HepG2 (cell line): ENCODE measurements around the gene GLB1L. TPM values are rescaled to one million over a fixed set of nuclear protein-coding genes. Genes with fewer than 3 reads are reported as not detected.
A peak's percentile ranks its signal among the peaks of the same experiment; 100 is the strongest.

ENCODE experiments used
- AGO2 ChIP-seq: fragments of 200-400 bp; formaldehyde crosslinking; optimal IDR thresholded peaks from 2 replicates; pipeline ENCODE3; 2017; ENCODE audit warnings: mild to moderate bottlenecking, low read depth, low read length, moderate library complexity
- EED ChIP-seq: sonication (generic); formaldehyde crosslinking; IDR thresholded peaks from 2 replicates; pipeline ENCODE4 v1.5.0; 2020; ENCODE audit warnings: mild to moderate bottlenecking, missing genetic modification reagents
- EP300 ChIP-seq, 3 experiments: sonication (generic) in 1 of 3; formaldehyde crosslinking in 1 of 3; IDR thresholded peaks; 2 replicates each; pipeline versions ENCODE4 v1.5.1 to v1.6.1; 2011 to 2020; ENCODE audit warnings: low read depth in 2 of 3, low read length in 2 of 3, borderline replicate concordance in 1 of 3, improper control_type of control experiment in 1 of 3, mild to moderate bottlenecking in 1 of 3, missing genetic modification reagents in 1 of 3, moderate library complexity in 1 of 3
- FOSL2 ChIP-seq: sonication (generic); formaldehyde crosslinking; IDR thresholded peaks from 2 replicates; pipeline ENCODE4 v1.4.0; 2020; ENCODE audit warnings: missing genetic modification reagents
- FOXP1 ChIP-seq, 2 experiments: fragments of 450-650 bp in 1 of 2; IDR thresholded peaks; 2 replicates each; pipeline ENCODE4 v1.6.1; 2017 to 2018; ENCODE audit warnings: antibody characterized with exemption in 1 of 2
- MATR3 ChIP-seq: sonication (generic); formaldehyde crosslinking; IDR thresholded peaks from 2 replicates; pipeline ENCODE4 v1.4.0; 2020; ENCODE audit warnings: missing genetic modification reagents
- MXD1 ChIP-seq: sonication (generic); formaldehyde crosslinking; IDR thresholded peaks from 2 replicates; pipeline ENCODE4 v1.4.0; 2020; ENCODE audit warnings: mild to moderate bottlenecking, missing genetic modification reagents
- NFKB2 ChIP-seq: sonication (generic); formaldehyde crosslinking; IDR thresholded peaks from 2 replicates; pipeline ENCODE4 v1.4.0; 2020; ENCODE audit warnings: missing genetic modification reagents, borderline replicate concordance
- PRMT3 ChIP-seq: sonication (generic); formaldehyde crosslinking; IDR thresholded peaks from 2 replicates; pipeline ENCODE4 v1.8.1; 2022; ENCODE audit warnings: low read depth, mild to moderate bottlenecking, moderate library complexity, missing genetic modification reagents, borderline replicate concordance
- SMYD3 ChIP-seq: sonication (generic); formaldehyde crosslinking; IDR thresholded peaks from 2 replicates; pipeline ENCODE4 v1.8.1; 2023; ENCODE audit warnings: mild to moderate bottlenecking, missing genetic modification reagents
- SRF ChIP-seq: IDR thresholded peaks from 2 replicates; pipeline ENCODE4 v1.6.1; 2011; ENCODE audit warnings: mild to moderate bottlenecking, low read depth, low read length, moderate library complexity
- ZIK1 ChIP-seq: sonication (generic); formaldehyde crosslinking; IDR thresholded peaks from 2 replicates; pipeline ENCODE4 v1.5.0; 2020; ENCODE audit warnings: mild to moderate bottlenecking, low read depth, missing genetic modification reagents, borderline replicate concordance
- ZMYM3 ChIP-seq: sonication (generic); formaldehyde crosslinking; IDR thresholded peaks from 2 replicates; pipeline ENCODE4 v1.5.1; 2020; ENCODE audit warnings: mild to moderate bottlenecking, missing genetic modification reagents
- ZNF10 ChIP-seq: sonication (generic); formaldehyde crosslinking; IDR thresholded peaks from 2 replicates; pipeline ENCODE4 v1.4.0; 2020; ENCODE audit warnings: mild to moderate bottlenecking, low read depth, missing genetic modification reagents, borderline replicate concordance
- ZNF263 ChIP-seq: sonication (generic); formaldehyde crosslinking; IDR thresholded peaks from 2 replicates; pipeline ENCODE4 v1.4.0; 2020; ENCODE audit warnings: missing genetic modification reagents
- ZNF292 ChIP-seq: sonication (generic); formaldehyde crosslinking; IDR thresholded peaks from 2 replicates; pipeline ENCODE4 v1.8.1; 2022; ENCODE audit warnings: mild to moderate bottlenecking, low read depth, missing genetic modification reagents, borderline replicate concordance
- ZNF431 ChIP-seq: sonication (generic); formaldehyde crosslinking; IDR thresholded peaks from 2 replicates; pipeline ENCODE4 v1.9.0; 2022; ENCODE audit warnings: missing genetic modification reagents, low read depth, mild to moderate bottlenecking, borderline replicate concordance
- ZNF580 ChIP-seq: IDR thresholded peaks from 2 replicates; pipeline ENCODE4 v1.6.1; 2016; ENCODE audit warnings: low read depth, borderline replicate concordance
- ZNF878 ChIP-seq: sonication (generic); formaldehyde crosslinking; IDR thresholded peaks from 2 replicates; pipeline ENCODE4 v1.8.1; 2023; ENCODE audit warnings: mild to moderate bottlenecking, missing genetic modification reagents, moderate library complexity
- polyA plus RNA-seq, 8 experiments: library from polyadenylated mRNA; depleted of rRNA in 3 of 8; stranded (reverse) in 7 of 8; unstranded in 1 of 8; fragments of >200 nt; fragmentation: Illumina TruSeq in 4 of 8; extraction: Trizol in 4 of 8; gene quantifications; 2 replicates each; pipeline versions ENCODE4 v1.2.1 to v1.2.3, GENCODE V29; 2011 to 2016; ENCODE audit warnings: low read depth in 4 of 8, missing spikeins in 1 of 8, mixed read lengths in 1 of 8; ENCODE audit not compliant: insufficient read depth in 1 of 8
- total RNA-seq, 5 experiments: library from RNA; depleted of rRNA; stranded (reverse); fragments of >200 nt; fragmentation: Illumina TruSeq; extraction: Trizol; gene quantifications; 2 replicates each; pipeline ENCODE4 v1.2.3, GENCODE V29; 2016; ENCODE audit warnings: low read depth in 1 of 5
- TF ChIP-seq, protein P1 (sequence below): sonication (generic); formaldehyde crosslinking; IDR thresholded peaks from 2 replicates; pipeline ENCODE4 v1.4.0; 2020; ENCODE audit warnings: missing genetic modification reagents, borderline replicate concordance
- TF ChIP-seq, protein P2 (sequence below): sonication (generic); formaldehyde crosslinking; IDR thresholded peaks from 2 replicates; pipeline ENCODE4 v1.4.0; 2020; ENCODE audit warnings: missing genetic modification reagents

GLB1L gene
- total and polyA plus RNA-seq, 2 of the 13 experiments (the other 11 are each of a cell fraction or from before 2014, with no cell fraction given), result 6.8 to 7.3 TPM

DNA sequence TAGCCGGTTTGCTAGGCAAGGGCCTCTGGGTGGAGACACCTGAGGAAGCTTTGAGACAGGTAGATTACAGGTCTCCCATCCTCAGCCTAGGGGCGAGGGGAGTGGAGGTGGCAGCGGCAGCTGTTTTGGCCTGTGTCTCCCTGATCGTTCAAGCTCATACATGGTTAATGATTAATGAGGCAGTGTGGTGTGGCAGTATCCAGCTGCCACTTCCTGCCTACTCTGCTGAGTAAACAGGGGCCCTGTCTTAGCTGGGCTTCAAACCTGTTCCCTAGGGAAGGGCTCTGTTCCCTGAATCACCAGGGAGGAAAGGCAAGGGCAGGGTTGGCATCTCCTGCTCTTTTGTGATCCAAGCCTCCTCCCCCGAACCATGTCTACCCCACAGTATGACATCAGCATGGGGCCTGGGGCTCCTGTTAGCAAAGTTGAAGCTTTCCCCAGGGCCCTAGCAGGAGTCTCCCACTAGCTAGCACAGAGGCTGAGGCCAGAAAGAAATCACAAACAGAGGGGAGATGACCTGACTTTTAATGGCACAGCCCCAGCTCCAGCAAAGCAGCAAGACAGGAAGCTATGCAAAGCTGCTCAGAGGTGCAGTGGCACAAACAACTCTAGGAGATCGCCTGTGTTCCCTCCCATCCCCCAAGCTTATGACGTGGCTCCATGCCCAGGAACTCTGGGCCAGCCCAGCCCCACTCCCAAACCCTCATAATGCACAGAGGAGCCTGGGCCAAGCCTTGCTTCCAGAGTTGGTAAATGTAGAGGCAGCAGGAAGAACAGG, 4.1 kb upstream of the GLB1L start (continued):
- TF ChIP-seq PRMT3 (CRISPR knock-in tag) (peak; percentile 45; the same call in 1 of the 2 replicates), FOSL2 (CRISPR knock-in tag) (peak; percentile 55), ZNF580 (CRISPR knock-in tag) (no peak; the same call in 1 of the 2 replicates), SMYD3 (CRISPR knock-in tag) (0 out of 2 replicates have a peak, but pooled peaks have one; percentile 64), ZNF431 (CRISPR knock-in tag) (0 out of 2 replicates have a peak, but pooled peaks have one; percentile 4), NFKB2 (CRISPR knock-in tag) (no peak; the same call in 1 of the 2 replicates), EP300 (IDR thresholded peaks at IDR 0.05; ENCODE audit: low read depth in 2 of 2, low read length in 2 of 2) (peak in 1 of 2 experiments; percentile 65; a peak in 2 of 4 replicates), EP300 (CRISPR knock-in tag; IDR thresholded peaks at IDR 0.05; ENCODE audit: borderline replicate concordance) (no peak), ZNF10 (no peak), ZIK1 (CRISPR knock-in tag) (peak; percentile 15; the same call in 1 of the 2 replicates), ZNF292 (CRISPR knock-in tag) (peak; percentile 92), FOXP1 (IDR thresholded peaks at IDR 0.05) (no peak), FOXP1 (CRISPR knock-in tag; IDR thresholded peaks at IDR 0.05) (peak; percentile 82), ZNF263 (CRISPR knock-in tag) (no peak), MXD1 (no peak), ZNF878 (peak; percentile 82; the same call in 1 of the 2 replicates), MATR3 (CRISPR knock-in tag) (no peak), EED (CRISPR knock-in tag) (peak; percentile 68; the same call in 1 of the 2 replicates), AGO2 (no peak), ZMYM3 (CRISPR knock-in tag) (peak; percentile 80; the same call in 1 of the 2 replicates), SRF (no peak; the same call in 1 of the 2 replicates)
- TF ChIP-seq, protein P1, sequence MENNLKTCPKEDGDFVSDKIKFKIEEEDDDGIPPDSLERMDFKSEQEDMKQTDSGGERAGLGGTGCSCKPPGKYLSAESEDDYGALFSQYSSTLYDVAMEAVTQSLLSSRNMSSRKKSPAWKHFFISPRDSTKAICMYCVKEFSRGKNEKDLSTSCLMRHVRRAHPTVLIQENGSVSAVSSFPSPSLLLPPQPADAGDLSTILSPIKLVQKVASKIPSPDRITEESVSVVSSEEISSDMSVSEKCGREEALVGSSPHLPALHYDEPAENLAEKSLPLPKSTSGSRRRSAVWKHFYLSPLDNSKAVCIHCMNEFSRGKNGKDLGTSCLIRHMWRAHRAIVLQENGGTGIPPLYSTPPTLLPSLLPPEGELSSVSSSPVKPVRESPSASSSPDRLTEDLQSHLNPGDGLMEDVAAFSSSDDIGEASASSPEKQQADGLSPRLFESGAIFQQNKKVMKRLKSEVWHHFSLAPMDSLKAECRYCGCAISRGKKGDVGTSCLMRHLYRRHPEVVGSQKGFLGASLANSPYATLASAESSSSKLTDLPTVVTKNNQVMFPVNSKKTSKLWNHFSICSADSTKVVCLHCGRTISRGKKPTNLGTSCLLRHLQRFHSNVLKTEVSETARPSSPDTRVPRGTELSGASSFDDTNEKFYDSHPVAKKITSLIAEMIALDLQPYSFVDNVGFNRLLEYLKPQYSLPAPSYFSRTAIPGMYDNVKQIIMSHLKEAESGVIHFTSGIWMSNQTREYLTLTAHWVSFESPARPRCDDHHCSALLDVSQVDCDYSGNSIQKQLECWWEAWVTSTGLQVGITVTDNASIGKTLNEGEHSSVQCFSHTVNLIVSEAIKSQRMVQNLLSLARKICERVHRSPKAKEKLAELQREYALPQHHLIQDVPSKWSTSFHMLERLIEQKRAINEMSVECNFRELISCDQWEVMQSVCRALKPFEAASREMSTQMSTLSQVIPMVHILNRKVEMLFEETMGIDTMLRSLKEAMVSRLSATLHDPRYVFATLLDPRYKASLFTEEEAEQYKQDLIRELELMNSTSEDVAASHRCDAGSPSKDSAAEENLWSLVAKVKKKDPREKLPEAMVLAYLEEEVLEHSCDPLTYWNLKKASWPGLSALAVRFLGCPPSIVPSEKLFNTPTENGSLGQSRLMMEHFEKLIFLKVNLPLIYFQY (CRISPR knock-in tag), result peak; percentile 42
- TF ChIP-seq, protein P2, sequence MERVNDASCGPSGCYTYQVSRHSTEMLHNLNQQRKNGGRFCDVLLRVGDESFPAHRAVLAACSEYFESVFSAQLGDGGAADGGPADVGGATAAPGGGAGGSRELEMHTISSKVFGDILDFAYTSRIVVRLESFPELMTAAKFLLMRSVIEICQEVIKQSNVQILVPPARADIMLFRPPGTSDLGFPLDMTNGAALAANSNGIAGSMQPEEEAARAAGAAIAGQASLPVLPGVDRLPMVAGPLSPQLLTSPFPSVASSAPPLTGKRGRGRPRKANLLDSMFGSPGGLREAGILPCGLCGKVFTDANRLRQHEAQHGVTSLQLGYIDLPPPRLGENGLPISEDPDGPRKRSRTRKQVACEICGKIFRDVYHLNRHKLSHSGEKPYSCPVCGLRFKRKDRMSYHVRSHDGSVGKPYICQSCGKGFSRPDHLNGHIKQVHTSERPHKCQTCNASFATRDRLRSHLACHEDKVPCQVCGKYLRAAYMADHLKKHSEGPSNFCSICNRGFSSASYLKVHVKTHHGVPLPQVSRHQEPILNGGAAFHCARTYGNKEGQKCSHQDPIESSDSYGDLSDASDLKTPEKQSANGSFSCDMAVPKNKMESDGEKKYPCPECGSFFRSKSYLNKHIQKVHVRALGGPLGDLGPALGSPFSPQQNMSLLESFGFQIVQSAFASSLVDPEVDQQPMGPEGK (CRISPR knock-in tag), result peak; percentile 61; the same call in 1 of the 2 replicates
